Raji (cell line): ENCODE measurements around the gene SMC2.

Experiments used
- POLR2A ChIP-seq: IDR thresholded peaks from 2 replicates; pipeline ENCODE4 v1.6.1; 2011; ENCODE audit warnings: low read depth, low read length, control low read depth; ENCODE audit not compliant: insufficient read depth

Gene SMC2

DNA sequence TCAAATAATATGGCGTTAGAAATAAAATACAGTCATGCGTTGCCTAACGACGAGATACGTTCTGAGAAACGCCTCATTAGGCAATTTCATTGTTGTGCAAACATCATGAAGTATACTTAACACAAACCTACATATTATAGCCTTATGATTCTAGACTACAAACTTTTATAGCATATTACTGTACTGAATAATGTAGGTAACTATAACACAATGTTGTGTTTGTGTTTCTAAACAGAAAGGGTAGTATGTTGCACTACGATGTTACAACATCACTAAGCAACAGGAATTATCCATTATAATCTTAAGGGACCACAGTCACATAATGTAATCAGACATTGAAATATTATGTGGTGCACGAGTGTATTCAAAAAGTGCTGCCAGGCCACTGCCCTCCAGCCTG is 3.0 kb upstream of the SMC2 start:
- TF ChIP-seq POLR2A = no peak

- TF ChIP-seq POLR2A = no peak
Measured at GRCh38 chr9:104091708-104092107, 2.4 kb upstream of the SMC2 start.

DNA sequence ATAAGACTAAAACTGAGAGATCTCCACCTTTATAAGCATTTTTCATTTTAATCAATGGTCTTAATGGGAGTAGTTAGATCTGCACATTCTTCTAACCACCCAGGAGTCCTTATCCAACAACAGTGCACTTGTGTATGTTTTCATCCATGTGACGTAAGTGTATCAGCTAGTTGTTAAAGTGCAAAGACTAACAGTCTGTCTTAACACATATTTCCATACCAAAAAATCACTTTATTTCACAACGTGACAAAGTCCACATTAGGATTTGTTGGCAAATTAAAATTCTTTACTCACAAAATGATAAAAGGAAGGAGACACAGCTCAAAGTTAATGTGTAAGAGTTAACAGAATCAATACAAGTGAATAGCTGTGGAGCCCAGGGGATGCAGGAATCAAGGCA is 1.9 kb upstream of the SMC2 start:
- no peak for TF ChIP-seq POLR2A

GRCh38 chr9:104092875-104093600 is 1.1 kb upstream of the SMC2 start:
- no peak for TF ChIP-seq POLR2A

- 0 out of 2 replicates have a peak, but pooled peaks have one; percentile 3 for TF ChIP-seq POLR2A
Measured at GRCh38 chr9:104094534-104095015, 466 bp downstream of the SMC2 start.

DNA sequence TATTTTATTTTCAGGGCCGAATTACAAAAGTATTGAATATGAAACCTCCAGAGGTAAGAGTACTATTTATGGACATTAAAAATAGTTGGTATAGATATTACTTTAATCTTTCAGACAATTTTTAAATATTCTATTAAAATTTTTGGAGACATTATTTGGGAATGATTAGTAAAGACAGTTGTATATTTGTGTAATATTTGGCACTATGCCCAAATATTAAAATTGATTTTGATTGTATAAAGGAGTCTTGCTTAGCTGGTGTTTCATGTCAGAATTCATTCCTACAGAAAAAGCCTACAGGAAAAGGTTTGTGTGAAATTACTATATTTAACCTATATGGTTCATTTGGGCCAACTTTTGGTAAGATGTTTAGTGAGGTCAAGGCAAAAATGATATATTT is 5.5 kb downstream of the SMC2 start:
- TF ChIP-seq POLR2A = no peak

GRCh38 chr9:104104360-104104759 is 10.3 kb downstream of the SMC2 start:
- TF ChIP-seq POLR2A = no peak

- TF ChIP-seq POLR2A = no peak
Measured at GRCh38 chr9:104107799-104108198, 13.7 kb downstream of the SMC2 start.

- TF ChIP-seq POLR2A = no peak
Measured at GRCh38 chr9:104108315-104108714, 14.2 kb downstream of the SMC2 start.

DNA sequence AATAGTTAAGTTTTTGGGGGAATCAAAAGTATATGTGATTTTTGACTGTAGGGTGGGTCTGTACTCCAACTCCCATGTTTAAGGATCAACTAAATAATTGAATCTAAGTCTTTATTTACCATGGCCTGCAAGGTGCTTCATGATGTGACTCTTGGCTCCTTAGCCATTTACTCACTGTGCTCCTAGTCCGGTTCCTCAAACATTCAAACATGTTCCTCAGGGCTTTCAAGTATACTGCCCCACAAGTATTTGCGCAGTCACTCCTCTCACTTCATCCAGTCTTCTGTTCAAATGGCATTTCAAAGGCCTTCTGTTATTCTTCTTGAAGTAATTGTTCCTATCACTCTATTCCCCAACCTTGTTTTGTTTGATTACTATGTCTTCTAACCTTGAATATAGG is 16.4 kb downstream of the SMC2 start:
- TF ChIP-seq POLR2A = no peak

DNA sequence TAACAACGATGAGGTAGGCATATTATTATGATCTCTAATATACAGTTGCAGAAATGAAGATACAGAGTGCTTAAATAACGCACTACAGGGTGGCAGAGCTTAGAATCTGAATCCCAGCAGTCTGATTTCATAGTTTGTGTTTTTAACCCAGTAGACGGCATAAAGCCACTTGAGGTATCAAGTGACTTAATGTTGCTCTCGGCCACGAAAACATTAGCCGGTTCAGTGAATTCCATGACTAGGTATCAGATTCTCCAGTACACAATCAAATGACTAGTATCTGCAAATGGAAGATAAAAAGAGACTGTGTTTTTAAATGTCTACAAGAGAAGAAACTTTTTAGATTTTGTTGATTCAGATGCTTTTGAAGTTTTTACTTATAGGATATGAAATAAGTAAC is 24.8 kb downstream of the SMC2 start:
- TF ChIP-seq POLR2A = no peak

- no peak for TF ChIP-seq POLR2A
Measured at GRCh38 chr9:104121022-104121421, 26.9 kb downstream of the SMC2 start.

DNA sequence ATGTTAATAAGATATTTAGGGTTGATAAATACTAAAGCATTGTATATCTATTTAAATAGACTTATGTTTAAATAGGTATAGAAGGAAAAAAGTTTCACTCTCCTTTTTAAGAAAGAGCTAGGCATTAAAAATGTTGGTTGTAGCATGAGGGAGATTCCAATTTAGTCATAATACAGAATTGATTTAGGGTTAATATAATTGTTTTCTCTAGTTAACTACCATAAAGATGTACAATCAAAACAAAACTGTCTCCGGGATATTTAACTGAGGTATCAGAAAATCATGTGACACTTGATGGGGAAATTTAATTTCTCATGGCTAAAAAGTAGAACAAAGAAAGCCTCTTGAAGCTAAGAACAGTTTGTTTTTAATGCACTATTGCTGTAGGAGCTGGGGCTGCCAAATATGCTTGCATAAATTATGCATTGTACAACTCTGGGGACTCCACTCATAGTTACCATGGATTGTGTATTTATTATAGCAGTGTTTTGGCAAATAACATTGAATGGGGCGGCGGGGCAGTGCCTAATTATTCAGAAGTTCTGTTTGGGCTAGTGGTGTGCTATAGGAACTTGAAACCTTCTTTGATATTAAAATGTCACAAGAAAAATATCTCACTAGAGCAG is 44.2 kb downstream of the SMC2 start:
- no peak for TF ChIP-seq POLR2A

DNA sequence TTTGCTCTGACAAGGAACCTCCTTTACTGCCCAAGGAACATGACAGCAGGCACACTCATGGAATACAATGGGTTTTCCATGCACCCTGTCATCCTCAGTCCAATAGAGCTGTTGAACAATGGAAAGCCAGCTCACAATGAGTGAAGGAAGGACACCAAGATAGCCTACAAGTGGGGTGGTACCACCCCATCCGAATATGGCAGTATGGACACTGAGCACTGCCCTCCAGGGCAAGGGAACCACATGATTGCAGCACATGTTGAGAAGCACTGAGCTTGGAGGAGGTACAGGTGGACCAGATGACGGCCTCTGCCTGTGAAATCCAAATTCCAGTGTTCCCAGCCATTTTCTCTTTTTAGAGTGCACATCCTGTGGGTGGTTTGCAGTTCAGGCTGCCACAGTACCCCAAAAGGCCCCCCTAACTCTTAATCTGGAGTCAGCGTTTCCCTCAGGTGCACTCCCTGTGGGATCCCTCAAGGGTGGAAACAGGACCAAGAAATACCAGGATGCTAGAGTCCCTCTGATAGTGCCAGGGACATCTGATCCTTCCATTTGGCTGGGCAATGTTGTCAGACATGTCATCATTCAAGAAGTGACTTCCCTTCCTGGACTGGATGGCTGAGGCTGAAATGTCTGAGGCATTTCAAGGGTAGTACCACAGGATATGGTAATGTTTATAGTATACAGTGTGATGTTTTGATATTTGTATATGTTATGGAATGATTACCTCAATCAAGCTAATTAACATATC is 48.9 kb downstream of the SMC2 start:
- no peak for TF ChIP-seq POLR2A

GRCh38 chr9:104143550-104143910 is 49.4 kb downstream of the SMC2 start:
- TF ChIP-seq POLR2A = no peak

GRCh38 chr9:104144336-104144735 is 50.2 kb downstream of the SMC2 start:
- no peak for TF ChIP-seq POLR2A
